IMR-90 (cell line): ENCODE measurements around the gene THEM4. TPM values are rescaled to one million over a fixed set of nuclear protein-coding genes. Genes with fewer than 3 reads are reported as not detected.

ENCODE experiments used
- ATAC-seq: fragments of 200-7000 bp; cut with Tn5 transposase; 2 replicates; pipeline ENCODE4 v1.9.1; 2020; ENCODE audit warnings: low read depth, mild to moderate bottlenecking, moderate library complexity
- BruUV-seq: library from RNA; stranded (reverse); fragments of 400-500 nt; replicated peaks from 2 replicates; lab custom pipeline; 2021; lab: Mats Ljungman, UMichigan
- CTCF ChIA-PET: fragments of 300-600 bp; formaldehyde crosslinking; extraction: SDS; loops from one replicate; lab custom pipeline; 2021; ENCODE audit warnings: antibody characterized with exemption; lab: Yijun Ruan, JAX
- POLR2A ChIA-PET: fragments of 300-600 bp; sonication (Branson Sonifier 250); formaldehyde crosslinking; loops from one replicate; lab custom pipeline; 2022; ENCODE audit warnings: antibody characterized with exemption; ENCODE audit not compliant: unreplicated experiment; lab: Charles Lee
- DNase-seq: peaks from one replicate; pipeline ENCODE4 v3.0.0; 2013
- H2AFZ ChIP-seq: replicated peaks from 2 replicates; pipeline ENCODE3; 2013; ENCODE audit warnings: low read length, mild to moderate bottlenecking; ENCODE audit not compliant: poor library complexity
- H2AK5ac ChIP-seq: 2 replicates; pipeline ENCODE4 v1.6.1; 2013; ENCODE audit warnings: low read depth, low read length, inconsistent platforms
- H2AK9ac ChIP-seq: replicated peaks from 2 replicates; pipeline ENCODE3; 2013; ENCODE audit warnings: mild to moderate bottlenecking, low read depth, low read length, moderate library complexity; ENCODE audit not compliant: poor library complexity
- H2BK120ac ChIP-seq: 2 replicates; pipeline ENCODE4 v1.6.1; 2013; ENCODE audit warnings: low read depth, low read length, inconsistent platforms
- H2BK15ac ChIP-seq: 3 replicates; pipeline ENCODE4 v1.6.1; 2013; ENCODE audit warnings: low read depth, low read length, inconsistent platforms
- H2BK20ac ChIP-seq: 2 replicates; pipeline ENCODE4 v1.6.1; 2013; ENCODE audit warnings: low read depth, mild to moderate bottlenecking, inconsistent platforms, low read length, moderate library complexity
- H2BK5ac ChIP-seq: 2 replicates; pipeline ENCODE4 v1.6.1; 2013; ENCODE audit warnings: mild to moderate bottlenecking, low read depth, low read length, inconsistent platforms; ENCODE audit not compliant: poor library complexity, severe bottlenecking
- H3K14ac ChIP-seq: replicated peaks from 2 replicates; pipeline ENCODE4 v1.6.1; 2013; ENCODE audit warnings: low read depth, low read length, inconsistent platforms
- H3K18ac ChIP-seq: 2 replicates; pipeline ENCODE4 v1.6.1; 2013; ENCODE audit warnings: low read depth, low read length, control low read depth
- H3K23ac ChIP-seq: 2 replicates; pipeline ENCODE4 v1.6.1; 2013; ENCODE audit warnings: low read depth, low read length, inconsistent platforms
- H3K27ac ChIP-seq: 2 replicates; pipeline ENCODE4 v1.5.1; 2013; ENCODE audit warnings: mild to moderate bottlenecking, control low read depth, low read length; ENCODE audit not compliant: insufficient read depth
- H3K27me3 ChIP-seq: 2 replicates; pipeline ENCODE4 v1.6.1; 2013; ENCODE audit warnings: low read length; ENCODE audit not compliant: control insufficient read depth, insufficient read depth
- H3K36me3 ChIP-seq: 2 replicates; pipeline ENCODE4 v1.6.1; 2013; ENCODE audit warnings: low read length, mixed read lengths; ENCODE audit not compliant: control insufficient read depth, insufficient read depth
- H3K4ac ChIP-seq: 2 replicates; pipeline ENCODE4 v1.6.1; 2013; ENCODE audit warnings: low read depth, low read length, inconsistent platforms
- H3K4me1 ChIP-seq: 2 replicates; pipeline ENCODE4 v1.6.1; 2013; ENCODE audit warnings: low read length, mixed read lengths; ENCODE audit not compliant: control insufficient read depth, insufficient read depth
- H3K4me2 ChIP-seq: 2 replicates; pipeline ENCODE4 v1.6.1; 2013; ENCODE audit warnings: low read depth, mild to moderate bottlenecking, control low read depth, low read length, moderate library complexity
- H3K4me3 ChIP-seq: 2 replicates; pipeline ENCODE4 v1.5.1; 2013; ENCODE audit warnings: low read depth, mild to moderate bottlenecking, control low read depth, low read length, moderate library complexity; ENCODE audit not compliant: insufficient read depth
- H3K56ac ChIP-seq: 2 replicates; pipeline ENCODE4 v1.6.1; 2013; ENCODE audit warnings: low read length, inconsistent platforms; ENCODE audit not compliant: insufficient read depth; ENCODE audit errors: extremely low read depth
- H3K79me1 ChIP-seq, 2 experiments: 2 replicates each; pipeline ENCODE4 v1.6.1; 2013; ENCODE audit warnings: low read length in 2 of 2, inconsistent platforms in 1 of 2, low read depth in 1 of 2
- H3K9ac ChIP-seq: 2 replicates; pipeline ENCODE4 v1.6.1; 2013; ENCODE audit warnings: low read depth, low read length, control low read depth
- H3K9me1 ChIP-seq: 2 replicates; pipeline ENCODE4 v1.6.1; 2013; ENCODE audit warnings: low read length, inconsistent platforms; ENCODE audit not compliant: insufficient read depth
- H3K9me3 ChIP-seq: 2 replicates; pipeline ENCODE4 v1.6.1; 2013; ENCODE audit warnings: low read length; ENCODE audit not compliant: control insufficient read depth, insufficient read depth
- H4K20me1 ChIP-seq: 2 replicates; pipeline ENCODE4 v1.6.1; 2013; ENCODE audit warnings: low read length, inconsistent platforms; ENCODE audit not compliant: insufficient read depth
- H4K5ac ChIP-seq: 2 replicates; pipeline ENCODE4 v1.6.1; 2013; ENCODE audit warnings: mild to moderate bottlenecking, low read depth, low read length, control low read depth
- H4K8ac ChIP-seq, 2 experiments: 2 replicates each; pipeline ENCODE4 v1.6.1; 2013; ENCODE audit warnings: low read depth in 2 of 2, low read length in 2 of 2, control low read depth in 1 of 2, inconsistent platforms in 1 of 2
- H4K91ac ChIP-seq: 2 replicates; pipeline ENCODE4 v1.6.1; 2013; ENCODE audit warnings: low read depth, low read length, inconsistent platforms; ENCODE audit not compliant: insufficient read depth
- MAFK ChIP-seq: IDR thresholded peaks from 2 replicates; pipeline ENCODE4 v1.6.1; 2012; ENCODE audit warnings: low read depth, low read length, improper control_type of control experiment
- USF2 ChIP-seq: fragments of 150-350 bp; IDR thresholded peaks from 2 replicates; pipeline ENCODE4 v1.6.1; 2017; ENCODE audit warnings: mild to moderate bottlenecking, antibody characterized with exemption, low read length, low read depth
- WGBS, 2 experiments: methylation state at CpG; one replicate each; pipeline versions ENCODE4 v1.1.5 to v1.1.7; 2013; ENCODE audit warnings: missing lambda C conversion rate in 2 of 2; ENCODE audit not compliant: insufficient read length in 1 of 2; ENCODE audit errors: extremely low coverage in 2 of 2; 5-methylcytosine and 5-hydroxymethylcytosine counted together
- dilution Hi-C: fragments of 300-500 bp; cut with HindIII; formaldehyde crosslinking; loops from one replicate; pipeline ENCODE4 v1.14.3; 2018; ENCODE audit warnings: low sequenced_read_pairs; ENCODE audit not compliant: unreplicated experiment
- in situ Hi-C: fragments of 300-500 bp; cut with MboI; formaldehyde crosslinking; loops from 3 replicates; pipeline ENCODE4 v1.14.3; 2019; ENCODE audit warnings: low sequenced_read_pairs, inconsistent platforms, mixed read lengths
- intact Hi-C: fragments of 100-400 bp; cut with micrococcal nuclease; formaldehyde crosslinking; loops from 2 replicates; pipeline ENCODE4 v1.10.0; 2022
- polyA plus RNA-seq, 3 experiments: library from polyadenylated mRNA; depleted of rRNA; stranded (reverse); fragments of >200 nt; gene quantifications; 2 replicates each; pipeline ENCODE4 v1.2.3, GENCODE V29; 2012; ENCODE audit warnings: low replicate concordance in 1 of 3
- total RNA-seq: library from RNA; depleted of rRNA; stranded (reverse); fragments of >200 nt; gene quantifications from 2 replicates; pipeline ENCODE4 v1.2.3, GENCODE V29; 2012

THEM4 gene
- total and polyA plus RNA-seq, 2 of the 4 experiments (the other 2 are of a cell fraction): 7.3 to 15.7 TPM

DNA sequence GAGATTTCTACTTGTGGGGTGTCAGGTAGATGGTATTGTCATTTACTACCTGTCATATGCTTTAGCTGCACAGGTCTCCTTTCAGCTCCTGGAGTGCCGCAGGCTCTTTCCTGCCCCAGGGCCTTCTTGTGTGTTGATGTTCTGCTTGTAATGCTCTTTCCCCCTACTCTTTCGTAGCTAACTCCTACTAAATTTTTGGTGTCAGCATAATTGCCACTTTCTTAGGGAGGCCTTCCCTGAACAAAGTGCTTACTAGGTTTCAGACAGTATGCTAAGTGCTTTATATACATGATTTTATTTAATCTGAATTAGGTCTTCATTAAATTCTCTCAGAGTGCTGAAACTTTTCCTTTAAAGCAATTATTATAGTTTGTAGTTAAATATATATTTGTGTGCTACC lies 4.8 kb upstream of the THEM4 start:
- Histone ChIP-seq H2BK5ac (no peak overlapping the region), H2BK20ac (no peak overlapping the region), H3K36me3 (no peaks in the 10 kb centered on the region), H2BK15ac (no peak overlapping the region), H2AFZ (no peak overlapping the region), H3K4me2 (no peak overlapping the region), H4K91ac (no peak overlapping the region), H3K9me1 (0 out of 2 replicates have a peak, but pooled peaks cover 5% of the 10 kb centered on the region), H2AK5ac (no peak overlapping the region), H3K9ac (no peak overlapping the region), H3K14ac (no peak overlapping the region), H2AK9ac (no peak overlapping the region), H3K79me1 (peaks cover 0 to under 1% of the 10 kb centered on the region in 2 experiments; a peak in 1 of 4 replicates), H3K27ac (no peak overlapping the region), H4K5ac (no peak overlapping the region), H3K56ac (no peak overlapping the region), H3K27me3 (peaks cover 3% of the 10 kb centered on the region), H3K4me1 (no peaks in the 10 kb centered on the region), H2BK120ac (no peak overlapping the region), H3K23ac (no peak overlapping the region), H3K18ac (no peak overlapping the region), H4K8ac (no peak overlapping the region), H3K4ac (no peak overlapping the region), H4K20me1 (no peaks in the 10 kb centered on the region), H3K4me3 (no peak overlapping the region), H3K9me3 (no peaks in the 10 kb centered on the region)
- ChIA-PET CTCF (no interaction called here), POLR2A (no interaction called here)
- in situ Hi-C loops (no loop called here), dilution Hi-C loops (loop anchor here (25.0 kb wide), 1 partner anchor 98 kb away; no protein-coding TSS in a partner anchor), intact Hi-C loops (no loop called here)
- BruUV-seq: no TSS peak
- TF ChIP-seq USF2: no peak
- 0 out of 2 replicates have a peak, but pooled peaks have one; percentile 7 for TF ChIP-seq MAFK
- WGBS, 2 experiments: no CpG with 5 or more reads among the region's 2 CpGs
- no peak for DNase-seq
- no peak for ATAC-seq
